B cell (primary cell): ENCODE results near the gene ZBTB4. TPM values are rescaled to one million over a fixed set of nuclear protein-coding genes. Genes with fewer than 3 reads are reported as not detected.
A peak's percentile ranks its signal among the peaks of the same experiment; 100 is the strongest.

Experiments used
- ATAC-seq: fragments of 200-7000 bp; cut with Tn5 transposase; one replicate; pipeline ENCODE4 v1.10.0; 2021; ENCODE audit warnings: low read depth, mild to moderate bottlenecking, moderate number of reproducible peaks, moderate library complexity
- CTCF ChIA-PET: fragments of 350-600 bp; sonication (Branson Sonifier 250); formaldehyde crosslinking; loops from one replicate; lab custom pipeline; 2021; ENCODE audit warnings: antibody characterized with exemption, inconsistent platforms; lab: Charles Lee
- POLR2A ChIA-PET: fragments of 350-600 bp; sonication (Branson Sonifier 250); formaldehyde crosslinking; loops from one replicate; lab custom pipeline; 2021; ENCODE audit warnings: antibody characterized with exemption; lab: Charles Lee
- DNase-seq: peaks from one replicate; pipeline ENCODE4 v3.0.0; 2013
- H2AFZ ChIP-seq: 2 replicates; pipeline ENCODE4 v1.6.1; 2012; ENCODE audit warnings: mild to moderate bottlenecking, low read depth, low read length; ENCODE audit not compliant: insufficient read depth, poor library complexity, severe bottlenecking
- H3K27ac ChIP-seq, 2 donors: 1 replicate in 1 of 2; 2 replicates in 1 of 2; pipeline ENCODE4 v1.5.1; 2012 to 2013; ENCODE audit warnings: low read length in 2 of 2, mild to moderate bottlenecking in 2 of 2, moderate library complexity in 1 of 2
- H3K27me3 ChIP-seq, 4 experiments: fragments of 200-600 bp in 1 of 4; sonication (generic) in 1 of 4; replicated peaks in 1 of 4; 1 replicate in 2 of 4; 2 replicates in 2 of 4; pipeline versions ENCODE4 v1.6.1 to v1.7.0; 2013 to 2016; ENCODE audit warnings: low read length in 3 of 4, mild to moderate bottlenecking in 2 of 4, mixed read lengths in 1 of 4, moderate library complexity in 1 of 4; ENCODE audit not compliant: insufficient read depth in 4 of 4, control insufficient read depth in 3 of 4; ENCODE audit errors: control extremely low read depth in 1 of 4
- H3K36me3 ChIP-seq, 2 experiments: replicated peaks in 1 of 2; 1 replicate in 1 of 2; 2 replicates in 1 of 2; pipeline versions ENCODE4 v1.6.1 to v1.7.1; 2013; ENCODE audit warnings: low read length in 1 of 2; ENCODE audit not compliant: insufficient read depth in 2 of 2, control insufficient read depth in 1 of 2; ENCODE audit errors: control extremely low read depth in 1 of 2, extremely low read depth in 1 of 2
- H3K4me1 ChIP-seq, 2 donors: fragments of 200-600 bp in 1 of 2; sonication (generic) in 1 of 2; 1 replicate in 1 of 2; 2 replicates in 1 of 2; pipeline versions ENCODE4 v1.5.1 to v1.6.1; 2013 to 2017; ENCODE audit warnings: low read length in 2 of 2; ENCODE audit not compliant: control insufficient read depth in 2 of 2, insufficient read depth in 2 of 2
- H3K4me2 ChIP-seq: replicated peaks from 2 replicates; pipeline ENCODE3; 2012; ENCODE audit warnings: mild to moderate bottlenecking, low read depth, low read length; ENCODE audit not compliant: poor library complexity, severe bottlenecking
- H3K4me3 ChIP-seq, 5 experiments: fragments of 200-600 bp in 1 of 5; sonication (generic) in 1 of 5; 1 replicate in 3 of 5; 2 replicates in 2 of 5; pipeline versions ENCODE4 v1.5.1 to v1.7.0; 2011 to 2016; ENCODE audit warnings: low read length in 4 of 5, mild to moderate bottlenecking in 4 of 5, low read depth in 2 of 5, control low read depth in 1 of 5, moderate library complexity in 1 of 5; ENCODE audit not compliant: insufficient read depth in 1 of 5; ENCODE audit errors: control extremely low read depth in 1 of 5, extremely low read depth in 1 of 5
- H3K79me2 ChIP-seq: fragments of 200-600 bp; sonication (generic); one replicate; pipeline ENCODE4 v1.6.0; 2016; ENCODE audit warnings: low read length; ENCODE audit not compliant: control insufficient read depth, insufficient read depth
- H3K9ac ChIP-seq: fragments of 200-600 bp; sonication (generic); 2 replicates; pipeline ENCODE4 v1.6.1; 2017; ENCODE audit warnings: mild to moderate bottlenecking, low read length, moderate library complexity
- H3K9me3 ChIP-seq, 3 donors: one replicate each; pipeline versions ENCODE4 v1.6.1 to v1.7.1; 2013; ENCODE audit warnings: low read length in 2 of 3; ENCODE audit not compliant: control insufficient read depth in 2 of 3, insufficient read depth in 1 of 3; ENCODE audit errors: control extremely low read depth in 1 of 3
- H4K20me1 ChIP-seq: 2 replicates; pipeline ENCODE4 v1.6.0; 2012; ENCODE audit warnings: mild to moderate bottlenecking, low read length; ENCODE audit not compliant: insufficient read depth, control insufficient read depth, poor library complexity, severe bottlenecking
- H3K27ac Mint-ChIP-seq: one replicate; pipeline ENCODE4 v1.8.0; 2021; ENCODE audit warnings: mixed read lengths
- H3K27me3 Mint-ChIP-seq: one replicate; pipeline ENCODE4 v1.8.0; 2021; ENCODE audit warnings: mixed read lengths
- H3K4me1 Mint-ChIP-seq: one replicate; pipeline ENCODE4 v1.8.0; 2021; ENCODE audit warnings: mixed read lengths
- H3K4me3 Mint-ChIP-seq: one replicate; pipeline ENCODE4 v1.8.0; 2021; ENCODE audit warnings: mixed read lengths
- H3K9me3 Mint-ChIP-seq: one replicate; pipeline ENCODE4 v1.8.0; 2022; ENCODE audit warnings: mixed read lengths; ENCODE audit not compliant: insufficient read depth
- EZH2 ChIP-seq: IDR thresholded peaks from 2 replicates; pipeline ENCODE4 v1.6.1; 2012; ENCODE audit warnings: borderline replicate concordance, low read depth, mild to moderate bottlenecking, moderate library complexity, low read length; ENCODE audit not compliant: insufficient read depth, poor library complexity, severe bottlenecking
- WGBS: methylation state at CpG from one replicate; pipeline ENCODE4 v1.1.5; 2013; ENCODE audit warnings: missing lambda C conversion rate; ENCODE audit not compliant: insufficient coverage; 5-methylcytosine and 5-hydroxymethylcytosine counted together
- intact Hi-C: fragments of 100-400 bp; cut with micrococcal nuclease; formaldehyde crosslinking; loops from one replicate; pipeline ENCODE4 v1.10.0; 2022
- polyA plus RNA-seq: library from polyadenylated mRNA; depleted of rRNA; stranded (reverse); fragments of >200 nt; gene quantifications from 2 replicates; pipeline ENCODE4 v1.2.3, GENCODE V29; 2012
- total RNA-seq, 2 donors: library from RNA; stranded (reverse); fragments of 120-200 nt in 1 of 2; gene quantifications; 1 replicate in 1 of 2; 2 replicates in 1 of 2; pipeline versions ENCODE4 v1.2.3 to v1.2.4, GENCODE V29; 2013 to 2022
- TF ChIP-seq, protein P1 (sequence below): fragments of 200-600 bp; IDR thresholded peaks from one replicate; pipeline ENCODE4 v1.8.0; 2022; ENCODE audit warnings: antibody characterized with exemption, mild to moderate bottlenecking

The ZBTB4 gene
- total and polyA plus RNA-seq, 2 donors (not counting 1 experiment from before 2014, with no cell fraction given) = 19.2 to 62.4 TPM

DNA sequence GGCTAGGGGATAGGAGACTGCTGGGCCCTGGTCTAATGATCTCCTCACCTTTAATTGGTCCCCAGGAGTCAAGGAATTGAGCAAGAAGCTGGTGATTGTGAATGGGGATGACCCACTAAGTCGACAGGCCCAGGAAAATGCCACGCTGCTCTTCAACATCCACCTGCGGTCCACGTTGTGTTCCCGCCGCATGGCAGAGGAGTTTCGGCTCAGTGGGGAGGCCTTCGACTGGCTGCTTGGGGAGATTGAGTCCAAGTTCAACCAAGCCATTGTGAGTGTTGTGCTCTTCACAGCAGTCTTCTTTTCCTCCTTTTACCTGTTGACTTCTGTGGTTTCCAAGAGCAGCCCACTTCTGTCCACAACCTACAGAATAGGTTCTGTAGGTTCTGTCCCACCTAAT is 24.1 kb upstream of the ZBTB4 start:
- TF ChIP-seq EZH2 = no peak
- TF ChIP-seq, protein P1, sequence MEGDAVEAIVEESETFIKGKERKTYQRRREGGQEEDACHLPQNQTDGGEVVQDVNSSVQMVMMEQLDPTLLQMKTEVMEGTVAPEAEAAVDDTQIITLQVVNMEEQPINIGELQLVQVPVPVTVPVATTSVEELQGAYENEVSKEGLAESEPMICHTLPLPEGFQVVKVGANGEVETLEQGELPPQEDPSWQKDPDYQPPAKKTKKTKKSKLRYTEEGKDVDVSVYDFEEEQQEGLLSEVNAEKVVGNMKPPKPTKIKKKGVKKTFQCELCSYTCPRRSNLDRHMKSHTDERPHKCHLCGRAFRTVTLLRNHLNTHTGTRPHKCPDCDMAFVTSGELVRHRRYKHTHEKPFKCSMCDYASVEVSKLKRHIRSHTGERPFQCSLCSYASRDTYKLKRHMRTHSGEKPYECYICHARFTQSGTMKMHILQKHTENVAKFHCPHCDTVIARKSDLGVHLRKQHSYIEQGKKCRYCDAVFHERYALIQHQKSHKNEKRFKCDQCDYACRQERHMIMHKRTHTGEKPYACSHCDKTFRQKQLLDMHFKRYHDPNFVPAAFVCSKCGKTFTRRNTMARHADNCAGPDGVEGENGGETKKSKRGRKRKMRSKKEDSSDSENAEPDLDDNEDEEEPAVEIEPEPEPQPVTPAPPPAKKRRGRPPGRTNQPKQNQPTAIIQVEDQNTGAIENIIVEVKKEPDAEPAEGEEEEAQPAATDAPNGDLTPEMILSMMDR = no peak
- CTCF ChIA-PET = interaction anchor here (1.2 kb wide), 1 partner anchor 67 kb away, joined by 4 read pairs; no protein-coding TSS in a partner anchor
- Histone ChIP-seq H3K4me1 (no peaks in the 10 kb centered on the region), H3K27me3 (no peaks in the 10 kb centered on the region), H2AFZ (no peak overlapping the region), H3K4me2 (no peak overlapping the region), H4K20me1 (peaks cover 12% of the 10 kb centered on the region), H3K79me2 (peaks cover 8% of the 10 kb centered on the region), H3K36me3 (peaks cover 10 to 81% of the 10 kb centered on the region in 2 experiments), H3K9me3 (no peaks in the 10 kb centered on the region), H3K9ac (no peak overlapping the region), H3K27ac (no peak overlapping the region), H3K4me3 (no peak overlapping the region)
- Mint-ChIP-seq H3K27ac (peak overlapping the region; percentile 20), H3K27me3 (no peaks in the 10 kb centered on the region), H3K4me3 (no peak overlapping the region), H3K4me1 (no peaks in the 10 kb centered on the region), H3K9me3 (no peaks in the 10 kb centered on the region)
- no peak for ATAC-seq
- intact Hi-C loops = no loop called here
- WGBS = 98% methylated on average over 8 of the region's 8 CpGs
- POLR2A ChIA-PET = interaction anchor here (0.6 kb wide), 1 partner anchor 63 kb away, joined by 3 read pairs; no protein-coding TSS in a partner anchor
- no peak for DNase-seq

DNA sequence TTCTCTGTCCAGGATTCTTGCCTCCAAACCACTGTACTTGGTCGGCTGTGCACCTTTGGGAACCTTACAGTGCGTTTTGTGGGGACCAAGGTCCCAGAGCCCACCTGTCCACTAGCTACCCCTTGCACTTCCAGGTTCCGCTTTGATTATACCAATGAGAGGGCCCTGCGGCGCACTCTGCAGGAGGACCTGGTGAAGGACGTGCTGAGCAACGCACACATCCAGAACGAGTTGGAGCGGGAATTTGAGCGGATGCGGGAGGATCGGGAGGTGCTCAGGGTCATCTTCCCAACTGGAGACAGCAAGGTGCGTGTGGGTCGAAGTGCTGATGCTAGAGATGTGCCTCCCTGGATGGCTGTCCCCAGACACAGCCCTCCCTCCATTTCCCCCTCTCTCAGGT is 23.6 kb upstream of the ZBTB4 start:
- H3K4me1 ChIP-seq = no peaks in the 10 kb centered on the region
- no peaks in the 10 kb centered on the region for H3K9me3 Mint-ChIP-seq
- H3K27me3 ChIP-seq = no peaks in the 10 kb centered on the region
- no peak overlapping the region for H3K4me3 ChIP-seq
- H3K4me1 Mint-ChIP-seq = no peaks in the 10 kb centered on the region
- CTCF ChIA-PET = interaction anchor here (1.1 to 1.5 kb wide), 3 partner anchors 12 to 149 kb away, joined by 3 to 6 read pairs (median 4); no protein-coding TSS in a partner anchor
- H4K20me1 ChIP-seq = peaks cover 17% of the 10 kb centered on the region
- DNase-seq = peak; percentile 34
- H3K9me3 ChIP-seq = no peaks in the 10 kb centered on the region
- no peak for ATAC-seq
- TF ChIP-seq EZH2 = no peak
- TF ChIP-seq, protein P1 = peak; percentile 3
- WGBS = 93% methylated on average over 14 of the region's 14 CpGs
- H3K4me3 Mint-ChIP-seq = no peak overlapping the region
- no peak overlapping the region for H3K27ac Mint-ChIP-seq
- H3K27me3 Mint-ChIP-seq = no peaks in the 10 kb centered on the region
- no peak overlapping the region for H3K27ac ChIP-seq
- H3K36me3 ChIP-seq = peaks cover 10 to 82% of the 10 kb centered on the region in 2 experiments
- POLR2A ChIA-PET = interaction anchor here (0.5 kb wide), 1 partner anchor 15 kb away, joined by 5 read pairs; no protein-coding TSS in a partner anchor
- no peak overlapping the region for H2AFZ ChIP-seq
- intact Hi-C loops = no loop called here
- H3K9ac ChIP-seq = no peak overlapping the region
- H3K79me2 ChIP-seq = peaks cover 8% of the 10 kb centered on the region
- no peak overlapping the region for H3K4me2 ChIP-seq
